CD4-positive, alpha-beta T cell treated with Interleukin-12 subunit alpha and Interleukin-12 subunit beta, for 1 hour (primary cell): Measurements from ENCODE around the gene NMD3.

Experiments
- DNase-seq: peaks from one replicate; pipeline ENCODE4 v3.0.0-alpha.2; 2020

The NMD3 gene

GRCh38 chr3:161289174-161289573 lies 68.1 kb downstream of the NMD3 start:
- no peak for DNase-seq

- no peak for DNase-seq
These were observed 70.2 kb downstream of the NMD3 start for GRCh38 chr3:161291191-161291901.

GRCh38 chr3:161293381-161293780 lies 72.3 kb downstream of the NMD3 start:
- DNase-seq, result no peak

GRCh38 chr3:161295325-161295724 lies 74.2 kb downstream of the NMD3 start:
- no peak for DNase-seq

GRCh38 chr3:161296814-161297213 lies 75.7 kb downstream of the NMD3 start:
- DNase-seq, result no peak
